ENCODE data around the gene RTL5. TPM values are rescaled to one million over a fixed set of nuclear protein-coding genes. Genes with fewer than 3 reads are reported as not detected.

Gene RTL5
- total RNA-seq, 1 donor from 2014 or later: 6.8 TPM

DNA sequence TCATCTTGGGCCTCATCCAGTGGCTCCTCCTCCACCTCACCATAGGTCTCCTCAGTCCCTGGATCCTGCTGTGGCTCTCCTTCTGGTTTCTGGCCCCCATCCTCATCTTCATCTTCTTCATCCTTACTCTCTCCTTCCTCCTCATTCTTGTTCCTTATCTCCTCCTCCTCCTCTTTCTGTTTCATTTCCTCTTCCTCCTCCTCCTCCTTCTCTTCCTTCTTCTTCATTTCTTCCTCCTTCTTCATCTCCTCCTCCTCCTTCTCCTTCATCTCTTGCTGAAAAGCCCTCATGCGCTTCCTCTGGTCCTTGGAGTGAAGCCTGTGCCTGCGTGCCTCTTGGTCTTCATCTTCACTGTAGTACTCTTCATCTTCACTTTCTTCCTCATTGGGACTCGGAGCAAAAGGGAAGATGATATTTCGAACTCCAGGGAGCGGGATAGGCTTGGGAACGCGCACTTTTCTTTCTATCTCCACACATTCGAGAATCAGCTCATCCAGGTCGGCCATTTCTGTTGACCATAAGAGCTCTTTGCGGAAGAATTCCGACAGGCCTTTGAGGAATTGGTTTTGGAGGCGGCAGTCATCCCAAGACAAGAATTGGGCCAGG is 1.5 kb downstream of the RTL5 start:
- DNase-seq (ENCODE audit: low spot score): no peak

- no peak for DNase-seq (ENCODE audit: low spot score)
These were observed 2.1 kb downstream of the RTL5 start for GRCh38 chrX:72129661-72130060.

DNA sequence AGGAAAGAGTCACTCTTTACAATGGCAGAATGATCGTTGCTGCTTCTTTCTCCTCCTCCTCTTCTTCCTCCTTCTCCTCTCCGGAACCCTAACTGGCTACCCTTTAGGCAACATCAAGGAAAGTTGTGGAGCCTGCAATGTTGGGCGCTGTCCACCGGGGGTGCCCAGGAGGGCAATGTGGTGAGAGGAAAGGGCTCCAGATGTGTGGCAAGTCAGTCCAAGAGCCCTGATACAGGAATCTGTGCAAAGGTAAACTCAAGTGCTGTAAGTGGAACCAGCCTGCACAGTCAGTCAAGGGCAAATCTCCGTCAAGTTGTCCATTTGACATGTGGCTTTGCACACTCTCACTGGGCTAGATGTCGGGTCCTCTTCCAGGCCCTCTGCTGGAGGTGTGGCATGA is 2.8 kb downstream of the RTL5 start:
- no peak for DNase-seq (ENCODE audit: low spot score)

DNA sequence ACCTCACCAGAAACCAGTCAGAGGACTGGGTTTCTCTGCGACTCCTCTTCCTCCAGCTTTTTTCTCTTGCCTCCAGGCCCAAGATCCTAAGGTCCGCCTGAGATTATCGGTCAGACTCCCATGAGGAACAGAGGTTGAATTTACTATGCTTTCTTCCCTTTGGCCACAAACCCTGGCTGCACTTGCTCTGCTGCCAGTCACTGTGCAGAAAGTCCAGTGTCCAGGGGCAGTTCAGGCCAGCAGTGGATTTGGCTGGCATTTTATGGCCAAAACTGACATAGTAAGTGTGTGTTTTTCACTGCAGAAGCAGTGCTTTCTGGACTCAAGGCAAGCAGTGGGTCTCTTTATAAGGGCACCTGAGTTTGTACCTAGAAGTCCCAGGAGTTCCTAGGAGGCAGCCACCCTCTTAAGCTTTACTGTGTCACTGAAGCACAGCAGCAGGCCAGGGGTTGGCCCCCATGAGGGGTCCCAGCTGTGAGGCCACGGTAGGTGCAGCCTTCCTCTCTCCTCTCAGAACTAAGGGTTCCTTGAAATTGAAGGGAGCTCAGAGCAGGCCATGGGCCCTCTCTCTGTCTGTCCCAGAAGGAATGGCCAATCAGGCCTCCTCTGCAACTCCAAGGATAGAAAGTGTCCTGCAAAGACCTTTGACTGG is 3.4 kb downstream of the RTL5 start:
- no peak for DNase-seq (ENCODE audit: low spot score)

DNA sequence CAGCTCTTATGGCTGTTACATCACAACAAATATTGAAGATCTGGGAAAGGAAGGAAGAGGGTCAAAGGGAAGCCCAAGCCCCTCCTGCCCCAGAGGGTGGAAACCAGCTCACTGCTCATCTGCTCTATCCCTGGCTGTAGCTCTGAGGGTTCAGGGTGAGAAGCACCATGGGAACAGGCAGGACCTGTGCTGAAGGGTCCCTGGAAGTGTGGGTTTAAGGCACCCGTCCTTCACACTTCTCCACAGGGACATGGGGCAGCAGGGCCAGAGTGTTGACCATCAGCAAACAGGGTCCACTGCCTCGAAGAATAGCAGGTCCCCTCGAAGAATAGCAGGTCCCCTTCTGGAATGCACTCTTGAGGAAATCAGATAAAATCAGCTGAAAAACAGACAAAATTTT is 4.4 kb downstream of the RTL5 start:
- DNase-seq (ENCODE audit: low spot score): no peak

- peak; percentile 86 for DNase-seq (ENCODE audit: low spot score)
These were observed 5.1 kb downstream of the RTL5 start for GRCh38 chrX:72126539-72127140.

DNA sequence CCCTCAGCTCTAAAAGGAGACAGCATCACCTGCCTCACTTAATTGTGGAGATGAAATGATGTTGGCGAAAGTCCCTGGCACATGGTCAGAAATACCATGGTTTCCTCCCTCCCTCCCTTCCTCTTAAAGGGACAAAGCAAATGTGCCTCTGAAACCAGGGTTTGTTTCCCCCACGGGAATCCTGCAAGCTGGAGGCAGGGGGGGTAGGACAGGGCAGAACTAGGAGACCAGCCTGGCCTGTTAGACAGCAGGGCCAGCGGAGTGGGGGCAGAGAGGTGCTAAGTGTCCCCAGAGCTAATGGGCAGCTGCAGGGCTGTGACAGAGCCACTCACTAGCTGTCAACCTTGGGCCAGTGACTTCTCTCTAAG is 5.7 kb downstream of the RTL5 start:
- DNase-seq (ENCODE audit: low spot score): no peak

GRCh38 chrX:72125331-72126047 is 6.2 kb downstream of the RTL5 start:
- no peak for DNase-seq (ENCODE audit: low spot score)

DNA sequence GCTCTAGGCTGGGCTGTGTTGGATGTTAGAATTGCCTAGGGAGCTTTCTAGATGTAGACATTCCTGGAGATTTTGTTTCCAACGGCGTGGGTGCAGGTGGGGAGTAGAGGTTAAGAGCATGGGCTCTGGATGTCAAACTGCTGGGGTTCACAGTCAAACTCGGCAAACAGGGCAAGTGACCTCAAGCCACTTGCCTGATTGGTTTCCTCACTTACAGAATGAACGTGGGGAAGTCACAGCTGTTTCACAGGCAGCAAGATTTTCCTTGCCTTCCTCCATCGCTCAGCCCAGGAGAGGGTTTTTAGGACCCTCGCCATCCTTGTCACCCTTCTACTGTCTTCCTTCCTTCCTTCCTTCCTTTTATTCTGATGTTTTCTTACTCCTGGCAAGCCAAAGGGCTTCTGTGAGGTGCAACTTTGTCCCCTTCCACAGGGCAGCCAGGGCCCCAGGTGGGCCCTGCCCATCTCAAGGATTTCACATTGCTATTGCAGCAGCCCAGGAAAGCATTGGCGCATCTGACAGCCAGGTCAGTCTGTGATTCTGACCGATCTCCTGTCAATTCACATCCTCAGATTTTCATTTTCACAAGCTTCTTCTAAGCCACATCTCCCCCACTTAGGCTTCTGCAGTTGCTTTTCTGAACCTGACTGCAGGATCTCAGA is 7.0 kb downstream of the RTL5 start:
- no peak for DNase-seq (ENCODE audit: low spot score)

DNA sequence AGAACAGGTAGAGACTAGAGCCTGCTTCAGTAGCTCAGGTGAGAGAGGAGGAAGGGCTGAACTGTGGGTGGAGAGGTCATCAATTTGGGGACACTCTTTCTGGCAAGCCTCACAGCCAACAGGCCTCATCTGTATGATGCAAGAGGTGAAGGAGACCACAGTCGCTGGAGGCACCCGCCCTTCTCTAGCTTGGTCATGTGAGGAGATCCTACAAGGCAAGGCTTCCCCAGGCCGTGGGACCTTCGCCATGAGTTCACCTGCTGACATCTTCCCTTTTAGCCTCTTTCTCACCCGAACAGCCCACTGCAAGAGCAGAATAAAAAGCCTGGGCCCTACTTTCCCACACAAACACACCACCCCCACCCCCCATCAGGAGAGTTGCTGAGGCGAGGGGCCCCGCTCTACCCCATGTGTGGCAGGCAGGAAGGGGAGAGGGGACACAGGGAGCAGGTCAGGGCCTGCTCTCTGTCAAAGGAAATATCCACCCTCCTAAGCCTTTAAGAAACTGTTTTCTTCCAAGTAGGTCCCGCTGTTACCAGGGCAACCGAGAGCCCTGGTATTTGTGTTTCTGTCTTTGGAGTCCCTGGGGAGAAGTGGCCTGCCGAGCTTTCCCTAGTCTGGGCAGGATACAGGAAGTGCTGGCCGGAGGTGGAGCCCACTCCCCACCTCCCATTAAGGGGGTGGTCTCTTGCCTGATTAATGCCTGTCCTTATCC is 8.1 kb downstream of the RTL5 start:
- DNase-seq (ENCODE audit: low spot score): no peak

- DNase-seq (ENCODE audit: low spot score): no peak
These were observed 8.9 kb downstream of the RTL5 start for GRCh38 chrX:72122621-72123337.

DNA sequence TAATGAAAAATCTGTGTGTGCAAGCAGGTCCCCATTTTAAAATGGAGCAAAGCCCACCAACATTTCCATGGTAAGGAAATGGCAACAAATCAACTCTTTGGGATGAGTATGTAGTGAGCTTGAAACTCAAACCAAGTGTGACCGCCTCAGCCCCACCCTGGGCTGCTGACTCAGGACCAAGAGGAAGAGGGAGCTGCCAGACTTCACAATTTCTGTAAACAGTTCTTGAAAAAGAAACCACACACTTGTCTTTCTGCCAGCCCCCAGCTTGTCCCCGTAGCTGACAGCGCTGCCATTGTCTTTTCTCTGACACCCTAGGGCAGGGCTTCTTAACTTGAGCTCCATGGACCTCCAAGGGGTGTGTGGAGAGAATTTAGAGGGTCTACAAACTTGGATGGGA is 10.3 kb downstream of the RTL5 start:
- DNase-seq (ENCODE audit: low spot score): peak; percentile 48

DNA sequence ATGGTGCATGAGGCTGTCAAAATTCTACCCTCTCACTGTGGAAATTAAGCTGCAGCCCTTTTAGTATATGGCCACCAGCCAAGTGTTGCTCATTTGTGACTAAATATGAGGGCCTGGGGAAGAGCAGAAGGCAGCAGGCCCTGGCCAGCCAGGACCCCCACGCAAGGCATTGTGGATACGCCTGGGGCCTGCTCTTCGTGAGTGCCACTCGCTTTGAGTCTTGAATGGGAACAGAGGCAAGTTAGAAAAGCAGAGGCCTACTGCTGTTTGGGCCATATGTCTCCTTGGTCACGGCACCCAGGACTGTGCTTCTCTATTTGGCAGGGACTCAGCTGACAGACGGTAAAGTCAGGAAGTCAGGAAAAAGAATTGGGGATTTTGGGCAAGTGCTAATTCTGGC is 10.9 kb downstream of the RTL5 start:
- DNase-seq (ENCODE audit: low spot score): no peak

DNA sequence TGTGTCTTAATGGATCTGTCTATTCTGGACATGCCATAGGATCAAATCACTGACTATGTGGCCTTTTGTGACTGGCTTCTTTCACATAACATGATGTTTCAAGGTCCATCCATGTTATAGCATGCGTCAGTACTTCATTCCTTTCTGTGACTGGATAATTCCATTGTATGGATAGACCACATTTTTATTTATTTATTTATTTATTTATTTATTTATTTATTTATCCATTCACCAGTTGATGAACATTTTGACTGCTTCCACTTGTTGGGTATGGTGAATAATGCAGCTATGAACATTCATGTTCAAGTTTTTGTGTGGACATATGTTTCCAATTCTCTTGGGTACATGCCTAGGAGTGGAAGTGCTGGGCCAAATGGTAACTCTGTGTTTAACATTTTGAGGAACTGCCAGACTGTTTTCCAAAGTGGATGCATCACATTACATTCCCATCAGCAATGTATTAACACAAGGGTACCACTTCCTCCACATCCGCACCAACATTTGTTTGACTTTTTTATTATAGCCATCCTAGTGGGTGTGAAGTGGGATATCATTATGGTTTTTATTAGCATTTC is 14.0 kb downstream of the RTL5 start:
- no peak for DNase-seq (ENCODE audit: low spot score)

GRCh38 chrX:72115380-72115779 is 16.3 kb downstream of the RTL5 start:
- DNase-seq (ENCODE audit: low spot score): no peak

- DNase-seq (ENCODE audit: low spot score): no peak
These were observed 16.9 kb downstream of the RTL5 start for GRCh38 chrX:72114807-72115206.

DNA sequence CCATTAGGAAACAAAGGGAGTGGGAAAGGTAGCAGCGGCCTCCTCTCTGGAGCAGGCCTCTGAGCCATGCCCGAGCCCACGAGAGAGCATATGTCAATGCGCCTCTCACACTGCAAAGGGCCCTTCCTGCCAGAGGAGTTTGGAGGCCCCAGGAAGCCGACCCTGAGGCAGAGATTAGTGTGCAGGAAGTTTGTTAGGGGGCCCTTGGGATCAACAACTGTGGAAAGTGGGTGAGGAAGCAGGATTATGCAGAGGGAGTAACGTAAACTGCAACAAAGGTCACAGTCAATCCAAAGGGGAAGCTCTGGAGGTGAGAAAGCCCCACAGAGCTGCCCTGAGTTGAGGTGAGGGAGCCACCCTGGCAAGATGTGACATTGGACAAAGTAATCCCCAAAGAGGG is 17.4 kb downstream of the RTL5 start:
- DNase-seq (ENCODE audit: low spot score): no peak

DNA sequence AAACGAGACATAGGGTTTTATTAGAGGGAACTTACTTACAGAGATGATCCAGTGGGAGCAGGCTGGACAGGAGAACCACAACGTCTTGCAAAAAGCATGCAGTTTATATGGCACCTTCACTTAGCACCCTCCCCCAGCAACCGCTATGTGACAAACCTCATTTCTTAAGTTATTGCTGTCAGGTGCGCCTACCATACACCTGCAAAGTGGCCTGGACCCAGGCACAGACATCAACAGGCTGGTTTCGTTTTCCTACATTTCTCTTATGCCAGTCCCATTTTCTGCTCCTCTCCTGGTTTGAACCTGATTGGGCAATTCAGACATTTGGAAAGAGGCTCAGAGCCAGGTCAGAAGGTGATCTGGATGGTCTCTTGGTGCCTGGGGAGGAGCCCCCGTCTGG is 18.3 kb downstream of the RTL5 start:
- DNase-seq (ENCODE audit: low spot score): no peak

- DNase-seq (ENCODE audit: low spot score): no peak
These were observed 20.6 kb downstream of the RTL5 start for GRCh38 chrX:72110876-72111708.

Measured in mucosa of gallbladder (tissue), 1 donor.